Activated CD8-positive, alpha-beta memory T cell treated with anti-CD3 and anti-CD28 coated beads, Interleukin-2, amount 50 U/mL, for 1 hour (primary cell): Measurements from ENCODE around the gene PDCD5.
"Not testable (repeated sequence)": the region's sequence is repeated elsewhere in the genome, so short reads cannot be mapped to it uniquely, and the experiment has no call there.

Experiments
- DNase-seq: peaks from one replicate; pipeline ENCODE4 v3.0.0-alpha.2; 2020; ENCODE audit errors: extremely low read depth

PDCD5 gene

GRCh38 chr19:32576790-32577189 is 4.2 kb upstream of the PDCD5 start:
- no peak for DNase-seq

- no peak for DNase-seq
Measured at GRCh38 chr19:32580353-32580900, 563 bp upstream of the PDCD5 start.

DNA sequence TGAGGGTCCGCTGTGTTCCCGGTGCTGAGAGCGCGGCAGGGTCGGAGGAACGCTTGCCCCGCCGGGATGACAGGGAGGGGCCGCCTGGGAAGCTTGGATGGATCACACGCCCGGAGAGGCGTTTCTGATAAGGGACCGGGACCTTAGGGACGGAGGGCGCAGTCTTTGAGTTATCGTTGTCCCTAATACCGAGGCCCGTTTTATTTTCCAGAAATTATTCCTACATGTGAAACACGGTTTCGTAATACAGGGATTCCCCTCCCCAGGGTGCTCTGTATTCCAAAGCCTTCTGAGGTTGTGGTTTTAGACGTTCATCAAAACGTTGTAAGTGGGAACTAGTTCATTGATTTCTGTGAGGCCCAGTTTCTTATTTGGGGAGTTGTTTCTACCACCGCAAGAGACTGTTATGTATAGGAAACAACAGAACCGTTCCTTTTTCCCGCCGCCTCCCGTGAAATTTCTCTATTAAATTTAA is 752 bp downstream of the PDCD5 start:
- DNase-seq, result no peak

DNA sequence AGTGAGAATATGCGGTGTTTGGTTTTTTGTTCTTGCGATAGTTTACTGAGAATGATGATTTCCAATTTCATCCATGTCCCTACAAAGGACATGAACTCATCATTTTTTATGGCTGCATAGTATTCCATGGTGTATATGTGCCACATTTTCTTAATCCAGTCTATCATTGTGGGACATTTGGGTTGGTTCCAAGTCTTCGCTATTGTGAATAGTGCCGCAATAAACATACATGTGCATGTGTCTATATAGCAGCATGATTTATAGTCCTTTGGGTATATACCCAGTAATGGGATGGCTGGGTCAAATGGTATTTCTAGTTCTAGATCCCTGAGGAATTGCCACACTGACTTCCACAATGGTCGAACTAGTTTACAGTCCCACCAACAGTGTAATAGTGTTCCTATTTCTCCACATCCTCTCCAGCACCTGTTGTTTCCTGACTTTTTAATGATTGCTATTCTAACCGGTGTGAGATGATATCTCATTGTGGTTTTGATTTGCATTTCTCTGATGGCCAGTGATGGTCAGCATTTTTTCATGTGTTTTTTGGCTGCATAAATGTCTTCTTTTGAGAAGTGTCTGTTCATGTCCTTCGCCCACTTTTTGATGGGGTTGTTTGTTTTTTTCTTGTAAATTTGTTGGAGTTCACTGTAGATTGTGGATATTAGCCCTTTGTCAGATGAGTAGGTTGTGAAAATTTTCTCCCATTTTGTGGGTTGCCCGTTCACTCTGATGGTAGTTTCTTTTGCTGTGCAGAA is 6.9 kb downstream of the PDCD5 start:
- not testable (repeated sequence) for DNase-seq

- DNase-seq, result no peak
Measured at GRCh38 chr19:32594021-32594420, 13.0 kb downstream of the PDCD5 start.

GRCh38 chr19:32595491-32595890 is 14.5 kb downstream of the PDCD5 start:
- DNase-seq, result no peak

GRCh38 chr19:32598022-32598421 is 17.0 kb downstream of the PDCD5 start:
- no peak for DNase-seq

DNA sequence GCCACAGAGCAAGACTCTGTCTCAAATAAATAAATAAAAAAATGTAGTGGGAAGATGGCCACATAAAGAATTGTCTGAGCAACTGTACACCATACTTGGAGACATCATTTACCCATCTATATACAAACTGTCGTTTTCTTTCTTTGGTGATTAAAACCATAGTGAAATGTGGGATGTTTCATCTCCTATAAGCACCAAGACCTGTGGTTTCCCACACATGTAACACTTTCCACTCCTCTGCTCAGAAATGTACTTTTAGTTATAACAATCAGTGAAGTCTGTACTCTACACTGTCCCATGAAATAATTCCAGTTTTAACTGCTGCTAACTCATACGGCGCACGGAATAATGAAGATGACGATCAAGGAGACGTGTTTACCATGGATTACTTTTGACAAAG is 18.3 kb downstream of the PDCD5 start:
- no peak for DNase-seq

DNA sequence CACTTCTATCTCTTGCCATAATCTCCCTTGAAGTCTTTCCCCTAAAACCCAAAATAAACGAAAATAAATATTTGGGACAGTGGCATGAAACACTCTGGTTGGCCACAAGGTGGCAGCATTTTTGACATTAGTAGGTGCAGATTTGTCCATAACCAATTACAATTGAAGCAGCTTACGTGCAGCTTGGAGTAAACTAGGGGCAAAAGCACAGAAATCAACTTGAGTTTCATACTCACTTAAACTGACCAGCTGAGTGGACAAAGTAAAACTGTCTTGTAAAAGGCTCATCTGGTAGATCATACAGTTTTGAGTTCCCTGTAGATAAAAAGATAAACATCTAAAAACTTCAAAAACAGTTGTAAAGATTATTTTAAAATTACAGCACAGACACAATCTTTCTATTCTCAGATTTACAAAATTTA is 18.8 kb downstream of the PDCD5 start:
- no peak for DNase-seq

DNA sequence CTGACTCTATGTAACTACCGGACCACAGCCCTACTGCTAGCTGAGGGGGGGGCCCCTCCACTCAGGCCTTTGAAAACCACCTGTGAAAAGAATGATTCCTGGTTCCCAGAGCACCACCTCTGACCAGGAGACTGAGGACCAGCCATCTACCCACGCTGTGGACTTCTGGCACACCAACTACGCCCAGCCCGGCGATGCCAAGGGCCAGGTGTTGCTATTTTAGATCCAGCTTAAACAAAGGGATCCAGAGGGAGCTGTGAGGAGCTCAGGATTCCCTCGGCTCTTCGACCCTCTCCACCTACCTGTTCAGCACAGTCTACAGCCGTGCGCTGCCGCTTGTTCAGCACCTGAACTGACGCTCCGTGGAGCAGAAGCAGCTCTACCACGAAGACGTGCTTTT is 23.0 kb downstream of the PDCD5 start:
- no peak for DNase-seq

DNA sequence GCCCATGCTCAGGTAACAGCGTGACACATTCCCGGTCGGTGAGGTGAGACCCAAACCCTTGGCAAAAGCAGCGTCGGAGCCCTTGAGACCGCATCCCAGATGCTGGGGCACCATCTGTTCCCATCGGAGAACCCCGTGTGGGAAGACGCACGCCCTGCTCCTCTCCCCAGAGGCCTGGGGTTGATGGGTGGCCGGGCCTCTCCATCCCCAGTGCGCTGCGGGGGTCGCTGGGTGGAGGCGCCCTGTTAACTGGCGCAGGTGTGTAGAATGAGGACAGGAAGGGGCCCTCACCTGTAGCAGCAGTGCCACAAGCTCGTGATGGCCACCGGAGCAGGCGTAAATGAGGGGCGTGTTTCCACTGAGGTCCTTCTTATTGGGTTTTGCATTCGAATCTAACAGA is 24.6 kb downstream of the PDCD5 start:
- DNase-seq, result no peak

DNA sequence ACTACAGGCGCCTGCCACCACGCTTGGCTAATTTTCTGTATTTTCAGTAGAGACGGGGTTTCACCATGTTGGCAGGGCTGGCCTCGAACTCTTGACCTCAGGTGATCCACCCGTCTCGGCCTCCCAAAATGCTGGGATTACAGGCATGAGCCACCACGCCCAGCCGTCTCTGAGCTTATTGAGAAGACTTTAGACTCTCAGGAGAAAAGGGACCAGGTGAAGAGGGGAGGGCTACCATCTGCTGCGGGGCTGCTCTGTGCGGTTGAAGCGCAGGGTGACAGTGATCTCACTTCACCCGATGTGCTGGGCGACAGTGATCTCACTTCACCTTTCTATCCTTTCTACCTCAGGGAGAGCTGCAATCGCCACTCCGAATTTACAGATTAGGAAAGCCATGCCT is 25.3 kb downstream of the PDCD5 start:
- no peak for DNase-seq

DNA sequence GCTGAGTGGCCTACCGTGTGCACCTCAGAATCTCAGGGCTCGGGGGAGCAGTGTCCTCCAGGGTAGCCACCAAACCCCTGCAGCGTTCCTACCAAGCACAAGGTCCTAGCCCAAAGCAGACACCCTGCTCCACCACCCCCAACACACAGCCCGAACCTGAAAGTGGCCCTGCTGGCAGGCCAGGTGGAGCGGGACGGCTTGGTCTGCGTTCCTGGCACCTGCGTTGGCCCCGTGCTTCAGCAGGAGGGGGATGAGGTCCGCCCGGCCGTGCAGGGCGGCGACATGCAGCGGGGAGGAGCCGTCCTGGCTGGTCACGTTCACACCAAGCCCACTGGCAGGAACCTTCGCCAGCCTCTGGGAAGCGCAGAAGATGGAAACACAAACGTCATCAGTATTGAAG is 26.5 kb downstream of the PDCD5 start:
- DNase-seq, result no peak

DNA sequence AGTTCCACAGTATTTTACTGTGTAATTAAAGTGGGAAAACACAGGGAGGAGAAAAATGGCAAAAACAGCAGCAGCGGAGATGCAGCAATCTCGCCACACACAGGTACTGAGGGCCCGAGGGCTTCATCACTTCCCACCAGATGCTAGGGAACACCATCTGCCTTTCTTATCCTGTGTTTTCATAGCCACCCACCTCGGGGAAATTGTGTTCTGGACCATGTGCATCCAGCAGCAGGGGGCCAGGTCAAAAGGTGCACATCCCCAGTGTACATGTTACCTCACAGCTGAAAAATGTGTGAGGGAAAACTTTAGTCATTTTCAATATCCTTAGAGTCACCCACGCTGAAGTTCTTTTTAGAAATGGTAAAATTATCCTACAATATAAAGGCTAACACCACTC is 30.2 kb downstream of the PDCD5 start:
- DNase-seq, result no peak

GRCh38 chr19:32613008-32613407 is 32.0 kb downstream of the PDCD5 start:
- DNase-seq, result no peak

GRCh38 chr19:32614916-32615315 is 33.9 kb downstream of the PDCD5 start:
- no peak for DNase-seq

GRCh38 chr19:32615569-32615968 is 34.6 kb downstream of the PDCD5 start:
- no peak for DNase-seq

DNA sequence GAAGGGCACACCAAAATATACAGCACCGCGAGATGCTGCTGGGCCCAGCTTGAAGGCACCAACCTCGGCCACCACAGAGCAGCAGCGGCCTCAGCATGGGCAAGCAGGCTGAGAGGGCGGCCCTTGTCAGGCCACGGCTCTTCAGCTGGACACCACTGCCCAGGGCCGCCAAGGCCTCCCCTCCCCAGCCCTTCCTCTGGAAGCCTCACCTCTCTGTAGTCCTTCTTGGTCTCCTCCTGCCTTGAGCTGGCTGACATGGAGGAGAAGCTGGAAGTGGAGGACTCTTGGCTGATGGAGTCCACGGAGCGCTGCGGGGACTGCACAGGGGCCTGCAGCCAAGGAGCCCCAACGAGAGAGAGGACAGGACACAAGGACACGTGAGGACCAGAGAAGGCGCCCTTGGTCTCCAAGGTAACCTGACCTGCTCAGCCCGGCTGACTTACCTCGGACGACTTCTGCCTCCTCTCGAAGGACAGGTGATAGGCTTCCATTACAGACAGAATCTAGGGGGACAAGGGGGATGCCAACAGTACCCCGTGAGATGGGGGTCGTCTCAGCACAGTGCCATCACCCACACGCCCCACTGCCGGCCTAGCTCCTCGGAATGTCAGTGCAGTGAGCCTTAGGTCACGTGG is 38.2 kb downstream of the PDCD5 start:
- no peak for DNase-seq

GRCh38 chr19:32622002-32622401 is 41.0 kb downstream of the PDCD5 start:
- no peak for DNase-seq

GRCh38 chr19:32624410-32624809 is 43.4 kb downstream of the PDCD5 start:
- DNase-seq, result no peak

DNA sequence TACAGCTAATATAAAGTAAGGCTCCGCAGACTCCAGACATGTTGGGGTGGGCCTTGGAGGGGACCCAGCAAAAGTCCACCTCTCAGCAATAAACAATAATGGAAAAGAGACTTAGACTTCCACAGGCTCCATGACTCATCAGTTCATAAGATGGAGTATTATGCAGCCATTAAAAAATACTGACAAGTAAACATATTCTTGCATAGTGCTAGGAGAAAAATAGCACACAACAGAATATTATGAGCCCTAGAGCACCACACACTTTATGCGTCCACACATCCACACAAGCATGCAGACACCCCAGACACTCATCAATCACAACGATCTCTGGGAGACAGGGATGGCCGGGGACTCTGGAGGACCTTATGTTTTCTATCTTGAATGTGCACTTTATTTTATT is 46.0 kb downstream of the PDCD5 start:
- DNase-seq, result no peak

DNA sequence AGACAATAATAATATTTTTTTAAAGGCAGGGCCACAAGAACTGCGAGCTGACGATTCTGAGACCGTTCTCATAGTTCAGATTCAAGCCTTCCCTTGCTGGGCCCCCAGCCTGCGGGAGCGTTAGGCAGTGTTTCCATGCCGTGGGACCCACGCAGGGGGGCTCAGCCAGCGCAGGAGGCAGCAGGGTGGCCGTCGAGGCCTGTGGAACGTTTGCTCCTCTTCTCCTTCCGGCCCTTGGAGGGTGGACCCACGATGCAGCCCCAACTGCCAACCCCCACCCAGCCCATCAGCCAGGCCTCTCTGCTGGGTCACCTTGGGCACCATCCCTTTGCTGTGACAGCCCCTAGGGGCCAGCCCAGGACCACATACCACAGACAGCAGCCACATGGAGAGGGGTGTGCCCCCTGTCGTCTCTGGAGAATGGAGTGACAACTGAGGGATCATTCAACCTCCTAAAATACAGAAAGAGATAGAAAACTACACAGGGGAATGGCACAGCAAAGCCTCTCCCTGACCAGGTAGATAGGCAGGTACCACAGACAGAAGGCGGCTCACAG is 46.8 kb downstream of the PDCD5 start:
- no peak for DNase-seq

- DNase-seq, result no peak
Measured at GRCh38 chr19:32630338-32630737, 49.3 kb downstream of the PDCD5 start.
